Liver (tissue), 9 donors: ENCODE data around the gene ZNF93. TPM values are rescaled to one million over a fixed set of nuclear protein-coding genes. Genes with fewer than 3 reads are reported as not detected.

ENCODE experiments used
- DNase-seq: peaks from one replicate; pipeline ENCODE4 v3.0.0-alpha.2; 2017; ENCODE audit warnings: low spot score
- H3K27ac ChIP-seq, 2 donors: one replicate each; pipeline ENCODE4 v1.7.0; 2013; ENCODE audit warnings: inconsistent platforms in 2 of 2, low read length in 2 of 2, control low read depth in 1 of 2, low read depth in 1 of 2, mild to moderate bottlenecking in 1 of 2
- H3K27me3 ChIP-seq, 4 donors: one replicate each; pipeline versions ENCODE4 v1.6.1 to v1.7.0; 2013; ENCODE audit warnings: low read length in 3 of 4, inconsistent platforms in 1 of 4, mild to moderate bottlenecking in 1 of 4, moderate library complexity in 1 of 4; ENCODE audit not compliant: control insufficient read depth in 4 of 4, insufficient read depth in 4 of 4
- H3K36me3 ChIP-seq, 4 donors: one replicate each; pipeline versions ENCODE4 v1.6.1 to v1.7.0; 2013; ENCODE audit warnings: low read length in 3 of 4, mild to moderate bottlenecking in 3 of 4, low read depth in 1 of 4, moderate library complexity in 1 of 4; ENCODE audit not compliant: control insufficient read depth in 4 of 4, insufficient read depth in 3 of 4
- H3K4me1 ChIP-seq, 4 donors: one replicate each; pipeline versions ENCODE4 v1.6.1 to v1.7.0; 2013; ENCODE audit warnings: low read length in 3 of 4, mild to moderate bottlenecking in 3 of 4, moderate library complexity in 1 of 4; ENCODE audit not compliant: control insufficient read depth in 4 of 4, insufficient read depth in 4 of 4
- H3K4me3 ChIP-seq, 3 donors: one replicate each; pipeline versions ENCODE4 v1.6.1 to v1.7.0; 2013; ENCODE audit warnings: low read length in 3 of 3, control low read depth in 1 of 3, low read depth in 1 of 3, mild to moderate bottlenecking in 1 of 3
- H3K9ac ChIP-seq, 2 donors: one replicate each; pipeline ENCODE4 v1.7.0; 2013; ENCODE audit warnings: low read length in 2 of 2, mild to moderate bottlenecking in 2 of 2, moderate library complexity in 2 of 2, control low read depth in 1 of 2, low read depth in 1 of 2
- H3K9me3 ChIP-seq, 4 donors: one replicate each; pipeline versions ENCODE4 v1.6.1 to v1.7.0; 2013; ENCODE audit warnings: low read length in 3 of 4; ENCODE audit not compliant: control insufficient read depth in 4 of 4
- EGR1 ChIP-seq, 2 donors: IDR thresholded peaks; 2 replicates each; pipeline ENCODE4 v1.6.1; 2016 to 2018; ENCODE audit warnings: antibody characterized with exemption in 2 of 2, low read depth in 2 of 2
- FOXA1 ChIP-seq: IDR thresholded peaks from 2 replicates; pipeline ENCODE4 v1.6.1; 2016; ENCODE audit warnings: antibody characterized with exemption
- FOXA2 ChIP-seq: IDR thresholded peaks from 2 replicates; pipeline ENCODE4 v1.6.1; 2016; ENCODE audit warnings: antibody characterized with exemption
- GABPA ChIP-seq, 2 donors: IDR thresholded peaks in 1 of 2; conservative IDR thresholded peaks in 1 of 2; 2 replicates each; pipeline ENCODE4 v1.6.1; 2016; ENCODE audit warnings: antibody characterized with exemption in 2 of 2, mild to moderate bottlenecking in 1 of 2, moderate library complexity in 1 of 2
- HNF4A ChIP-seq, 2 donors: conservative IDR thresholded peaks; 2 replicates each; pipeline ENCODE4 v1.6.1; 2016; ENCODE audit warnings: antibody characterized with exemption in 2 of 2, mild to moderate bottlenecking in 2 of 2
- HNF4G ChIP-seq: IDR thresholded peaks from 2 replicates; pipeline ENCODE4 v1.6.1; 2016; ENCODE audit warnings: antibody characterized with exemption
- JUND ChIP-seq, 2 donors: IDR thresholded peaks; 2 replicates each; pipeline ENCODE4 v1.6.1; 2016; ENCODE audit warnings: antibody characterized with exemption in 2 of 2
- NR2F2 ChIP-seq: IDR thresholded peaks from 2 replicates; pipeline ENCODE4 v1.6.1; 2016; ENCODE audit warnings: antibody characterized with exemption
- RAD21 ChIP-seq, 2 donors: IDR thresholded peaks; 2 replicates each; pipeline ENCODE4 v1.6.1; 2016; ENCODE audit warnings: antibody characterized with exemption in 2 of 2, mild to moderate bottlenecking in 2 of 2
- RXRA ChIP-seq, 2 donors: IDR thresholded peaks; 2 replicates each; pipeline ENCODE4 v1.6.1; 2017 to 2018; ENCODE audit warnings: antibody characterized with exemption in 2 of 2, mild to moderate bottlenecking in 1 of 2
- SP1 ChIP-seq: IDR thresholded peaks from 2 replicates; pipeline ENCODE4 v1.6.1; 2018; ENCODE audit warnings: antibody characterized with exemption, mild to moderate bottlenecking
- TAF1 ChIP-seq: conservative IDR thresholded peaks from 2 replicates; pipeline ENCODE4 v1.6.1; 2016; ENCODE audit warnings: antibody characterized with exemption, mild to moderate bottlenecking
- YY1 ChIP-seq: IDR thresholded peaks from 2 replicates; pipeline ENCODE4 v1.6.1; 2016; ENCODE audit warnings: antibody characterized with exemption, mild to moderate bottlenecking
- WGBS: extraction: QIAGEN DNeasy Blood & Tissue Kit; methylation state at CpG from one replicate; pipeline ENCODE4 v1.1.7; 2013; 5-methylcytosine and 5-hydroxymethylcytosine counted together
- polyA plus RNA-seq, 2 donors: library from polyadenylated mRNA; stranded (reverse) in 1 of 2; unstranded in 1 of 2; fragments of 200-250 nt in 1 of 2; fragments of >200 nt in 1 of 2; fragmentation: Nextera tagmentation in 1 of 2; extraction: Ambion mirVana in 1 of 2; gene quantifications; one replicate each; pipeline versions ENCODE4 v1.2.1 to v1.2.3, GENCODE V29; 2013 to 2015
- total RNA-seq, 2 donors: library from RNA; depleted of rRNA; stranded (reverse); fragments of >200 nt; gene quantifications; one replicate each; pipeline ENCODE4 v1.2.3, GENCODE V29; 2014
- TF ChIP-seq, protein P1 (sequence below): fragments of 150-350 bp; IDR thresholded peaks from 2 replicates; pipeline ENCODE4 v1.5.1; 2017; ENCODE audit warnings: improper control_type of control experiment, low read depth, low read length; ENCODE audit not compliant: missing input control
- TF ChIP-seq, protein P2 (sequence below): IDR thresholded peaks from 2 replicates; pipeline ENCODE4 v1.6.1; 2016; ENCODE audit warnings: antibody characterized with exemption
- TF ChIP-seq, protein P3 (sequence below): IDR thresholded peaks from 2 replicates; pipeline ENCODE4 v1.6.1; 2016; ENCODE audit warnings: antibody characterized with exemption
- TF ChIP-seq, protein P4 (sequence below): IDR thresholded peaks from 2 replicates; pipeline ENCODE4 v1.6.1; 2016; ENCODE audit warnings: antibody characterized with exemption, mild to moderate bottlenecking
- donor health status: healthy.
- donor health status: healthy.
- donor health status: healthy.
- donor health status: healthy.
- donor health status: healthy.

ZNF93 gene
- total and polyA plus RNA-seq, 4 donors, result 0.24 to 3.2 (median 0.64) TPM

DNA sequence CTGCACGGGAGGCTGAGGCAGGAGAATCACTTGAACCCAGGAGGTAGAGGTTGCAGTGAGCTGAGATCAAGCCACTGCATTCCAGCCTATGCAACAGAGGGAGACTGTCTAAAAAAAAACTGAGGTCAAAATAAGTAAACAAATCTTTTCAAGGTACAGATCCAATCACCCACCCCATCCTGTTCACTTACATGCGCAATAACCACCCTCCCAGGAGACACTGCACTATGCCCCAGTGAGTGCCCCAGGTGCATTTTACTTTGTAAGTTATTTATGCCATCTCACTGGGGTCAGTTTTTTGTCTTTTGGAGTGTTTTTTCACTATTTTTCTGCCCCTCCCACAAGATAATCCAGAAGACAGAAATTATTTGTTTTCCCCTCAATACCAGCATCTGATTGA, 42.0 kb upstream of the ZNF93 start (continued):
- TF ChIP-seq NR2F2, result no peak
- TF ChIP-seq JUND (IDR thresholded peaks at IDR 0.05), result no peak
- TF ChIP-seq SP1, result no peak
- no peak for TF ChIP-seq HNF4A (conservative IDR thresholded peaks at IDR 0.05)

DNA sequence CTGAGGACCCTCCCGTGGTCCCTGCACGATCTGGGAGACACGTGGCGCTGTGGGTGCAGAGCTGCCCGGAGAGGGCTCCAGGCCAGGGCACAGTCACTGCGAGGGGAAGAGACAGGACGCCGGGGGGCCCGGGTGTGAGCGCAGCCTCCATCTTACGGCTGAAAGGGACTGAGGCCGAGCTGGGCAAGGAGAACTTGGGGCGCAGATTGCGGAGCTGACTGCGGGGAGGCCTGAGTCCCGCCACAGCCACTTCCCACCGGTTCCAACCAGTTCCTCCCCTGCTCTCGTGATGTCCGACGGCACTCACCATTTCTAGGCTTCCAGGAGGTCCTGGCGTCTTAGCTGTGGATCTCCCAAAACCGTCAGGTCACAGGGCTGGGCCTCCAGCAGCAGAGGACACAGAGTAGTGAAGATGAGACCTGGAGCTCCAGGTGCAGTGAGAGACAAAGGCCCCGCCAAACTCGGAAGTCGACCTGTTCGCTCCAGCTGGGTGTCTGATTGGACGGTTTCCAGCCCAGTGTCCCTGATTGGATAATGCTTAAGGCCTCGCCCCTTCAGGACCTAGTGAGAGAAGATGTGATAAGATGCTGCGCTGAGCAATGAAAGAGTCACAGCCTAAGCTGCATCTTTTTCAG, 39.9 kb upstream of the ZNF93 start:
- Histone ChIP-seq H3K27me3 (no peaks in the 10 kb centered on the region), H3K36me3 (peaks cover 0 to 2% (median 0%) of the 10 kb centered on the region in 4 donors), H3K27ac (no peak overlapping the region), H3K4me3 (peak overlapping the region in 1 of 3 donors; percentile 46), H3K9ac (no peak overlapping the region), H3K4me1 (peaks cover 0 to 3% (median 0%) of the 10 kb centered on the region in 4 donors), H3K9me3 (peaks cover 8 to 31% (median 12%) of the 10 kb centered on the region in 4 donors)
- WGBS, result 16% methylated on average over 29 of the region's 29 CpGs
- TF ChIP-seq HNF4G (no peak), HNF4A (conservative IDR thresholded peaks at IDR 0.05) (no peak), YY1 (no peak), TAF1 (no peak), FOXA1 (no peak), FOXA2 (no peak), SP1 (no peak), JUND (IDR thresholded peaks at IDR 0.05) (no peak), EGR1 (IDR thresholded peaks at IDR 0.05; ENCODE audit: low read depth in 2 of 2) (no peak), GABPA (IDR thresholded peaks at IDR 0.05 in 1 of 2, conservative IDR thresholded peaks at IDR 0.05 in 1 of 2) (no peak), NR2F2 (no peak)
- TF ChIP-seq, protein P1, sequence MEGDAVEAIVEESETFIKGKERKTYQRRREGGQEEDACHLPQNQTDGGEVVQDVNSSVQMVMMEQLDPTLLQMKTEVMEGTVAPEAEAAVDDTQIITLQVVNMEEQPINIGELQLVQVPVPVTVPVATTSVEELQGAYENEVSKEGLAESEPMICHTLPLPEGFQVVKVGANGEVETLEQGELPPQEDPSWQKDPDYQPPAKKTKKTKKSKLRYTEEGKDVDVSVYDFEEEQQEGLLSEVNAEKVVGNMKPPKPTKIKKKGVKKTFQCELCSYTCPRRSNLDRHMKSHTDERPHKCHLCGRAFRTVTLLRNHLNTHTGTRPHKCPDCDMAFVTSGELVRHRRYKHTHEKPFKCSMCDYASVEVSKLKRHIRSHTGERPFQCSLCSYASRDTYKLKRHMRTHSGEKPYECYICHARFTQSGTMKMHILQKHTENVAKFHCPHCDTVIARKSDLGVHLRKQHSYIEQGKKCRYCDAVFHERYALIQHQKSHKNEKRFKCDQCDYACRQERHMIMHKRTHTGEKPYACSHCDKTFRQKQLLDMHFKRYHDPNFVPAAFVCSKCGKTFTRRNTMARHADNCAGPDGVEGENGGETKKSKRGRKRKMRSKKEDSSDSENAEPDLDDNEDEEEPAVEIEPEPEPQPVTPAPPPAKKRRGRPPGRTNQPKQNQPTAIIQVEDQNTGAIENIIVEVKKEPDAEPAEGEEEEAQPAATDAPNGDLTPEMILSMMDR, result no peak
- TF ChIP-seq, protein P2, sequence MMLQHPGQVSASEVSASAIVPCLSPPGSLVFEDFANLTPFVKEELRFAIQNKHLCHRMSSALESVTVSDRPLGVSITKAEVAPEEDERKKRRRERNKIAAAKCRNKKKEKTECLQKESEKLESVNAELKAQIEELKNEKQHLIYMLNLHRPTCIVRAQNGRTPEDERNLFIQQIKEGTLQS, result no peak
- TF ChIP-seq, protein P3, sequence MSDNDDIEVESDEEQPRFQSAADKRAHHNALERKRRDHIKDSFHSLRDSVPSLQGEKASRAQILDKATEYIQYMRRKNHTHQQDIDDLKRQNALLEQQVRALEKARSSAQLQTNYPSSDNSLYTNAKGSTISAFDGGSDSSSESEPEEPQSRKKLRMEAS, result no peak
- peak; percentile 44 for DNase-seq

DNA sequence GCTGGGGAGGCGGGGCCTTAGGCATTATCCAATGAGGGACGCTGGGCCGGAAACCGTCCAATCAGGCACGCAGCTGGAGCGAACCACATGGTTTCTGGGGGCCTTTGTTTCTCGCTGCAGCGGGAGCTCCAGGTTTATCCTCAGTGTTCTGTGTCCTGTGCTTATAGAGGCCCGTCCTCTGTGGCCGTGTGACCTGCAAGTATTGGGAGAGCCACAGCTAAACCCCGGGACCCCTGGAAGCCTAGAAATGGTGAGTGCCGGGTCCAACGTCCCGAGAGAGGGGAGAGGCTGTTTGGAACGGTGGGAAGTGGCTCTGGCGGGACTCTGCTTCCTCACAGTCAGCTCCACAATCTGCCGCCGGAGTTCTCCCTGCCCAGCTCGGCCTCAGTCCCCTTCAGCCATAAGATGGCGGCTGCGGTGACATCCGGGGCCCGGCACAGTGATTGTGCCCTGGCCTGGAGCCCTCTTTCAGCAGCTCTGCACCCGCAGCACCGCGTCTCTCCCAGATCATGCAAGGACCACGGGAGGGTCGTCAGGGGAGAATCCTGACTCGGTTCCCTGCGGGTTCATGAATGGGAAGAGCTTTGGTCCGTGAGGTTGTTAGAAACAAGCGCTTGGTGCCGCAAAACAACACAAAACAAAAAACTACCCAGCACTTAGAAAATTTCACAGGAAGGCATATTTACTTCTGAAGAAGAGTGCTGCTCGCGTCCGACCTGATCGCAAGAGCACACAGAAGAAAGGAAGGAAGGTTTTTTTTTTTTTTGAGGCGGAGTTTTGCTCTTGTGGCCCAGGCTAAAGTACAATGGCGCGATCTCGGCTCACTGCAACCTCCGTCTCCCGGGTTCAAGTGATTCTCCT, 34.8 kb upstream of the ZNF93 start, which contains the start of gene ZNF253:
TSS of gene ZNF253 (plus strand) at position 133 of the 861 bp plus-strand sequence. CDS start at position 248, 115 bp downstream.
- peak; percentile 94 for DNase-seq
- H3K27me3 ChIP-seq, result no peaks in the 10 kb centered on the region
- H3K9me3 ChIP-seq, result peaks cover 3 to 19% (median 5%) of the 10 kb centered on the region in 4 donors
- TF ChIP-seq SP1 (peak; percentile 85), HNF4A (conservative IDR thresholded peaks at IDR 0.05) (peak in 1 of 2 donors; percentile 27), NR2F2 (no peak), RAD21 (IDR thresholded peaks at IDR 0.05) (no peak), GABPA (IDR thresholded peaks at IDR 0.05 in 1 of 2, conservative IDR thresholded peaks at IDR 0.05 in 1 of 2) (peak in 1 of 2 donors; percentile 35), JUND (IDR thresholded peaks at IDR 0.05) (no peak), RXRA (IDR thresholded peaks at IDR 0.05) (peak in 1 of 2 donors; percentile 14), YY1 (peak; percentile 97), TAF1 (peak; percentile 97)
- TF ChIP-seq, protein P2, result no peak
- TF ChIP-seq, protein P4, sequence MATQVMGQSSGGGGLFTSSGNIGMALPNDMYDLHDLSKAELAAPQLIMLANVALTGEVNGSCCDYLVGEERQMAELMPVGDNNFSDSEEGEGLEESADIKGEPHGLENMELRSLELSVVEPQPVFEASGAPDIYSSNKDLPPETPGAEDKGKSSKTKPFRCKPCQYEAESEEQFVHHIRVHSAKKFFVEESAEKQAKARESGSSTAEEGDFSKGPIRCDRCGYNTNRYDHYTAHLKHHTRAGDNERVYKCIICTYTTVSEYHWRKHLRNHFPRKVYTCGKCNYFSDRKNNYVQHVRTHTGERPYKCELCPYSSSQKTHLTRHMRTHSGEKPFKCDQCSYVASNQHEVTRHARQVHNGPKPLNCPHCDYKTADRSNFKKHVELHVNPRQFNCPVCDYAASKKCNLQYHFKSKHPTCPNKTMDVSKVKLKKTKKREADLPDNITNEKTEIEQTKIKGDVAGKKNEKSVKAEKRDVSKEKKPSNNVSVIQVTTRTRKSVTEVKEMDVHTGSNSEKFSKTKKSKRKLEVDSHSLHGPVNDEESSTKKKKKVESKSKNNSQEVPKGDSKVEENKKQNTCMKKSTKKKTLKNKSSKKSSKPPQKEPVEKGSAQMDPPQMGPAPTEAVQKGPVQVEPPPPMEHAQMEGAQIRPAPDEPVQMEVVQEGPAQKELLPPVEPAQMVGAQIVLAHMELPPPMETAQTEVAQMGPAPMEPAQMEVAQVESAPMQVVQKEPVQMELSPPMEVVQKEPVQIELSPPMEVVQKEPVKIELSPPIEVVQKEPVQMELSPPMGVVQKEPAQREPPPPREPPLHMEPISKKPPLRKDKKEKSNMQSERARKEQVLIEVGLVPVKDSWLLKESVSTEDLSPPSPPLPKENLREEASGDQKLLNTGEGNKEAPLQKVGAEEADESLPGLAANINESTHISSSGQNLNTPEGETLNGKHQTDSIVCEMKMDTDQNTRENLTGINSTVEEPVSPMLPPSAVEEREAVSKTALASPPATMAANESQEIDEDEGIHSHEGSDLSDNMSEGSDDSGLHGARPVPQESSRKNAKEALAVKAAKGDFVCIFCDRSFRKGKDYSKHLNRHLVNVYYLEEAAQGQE, result peak; percentile 93
- TF ChIP-seq, protein P3, result peak; percentile 73
- TF ChIP-seq, protein P1, result no peak
- peaks cover 0 to 13% (median 6%) of the 10 kb centered on the region in 4 donors for H3K4me1 ChIP-seq
- under 1% methylated on average over 43 of the region's 43 CpGs for WGBS
- H3K27ac ChIP-seq, result peak within 1 kb of the TSS; percentile 82 to 92
- peak within 1 kb of the TSS; percentile 74 to 84 for H3K9ac ChIP-seq
- H3K4me3 ChIP-seq, result peak within 1 kb of the TSS; percentile 79 to 92 (median 91)
- H3K36me3 ChIP-seq, result peaks cover 0 to under 1% (median 0%) of the 10 kb centered on the region in 4 donors
